CD4-positive, alpha-beta memory T cell (primary cell): ENCODE results near the gene CLDN15. TPM values are rescaled to one million over a fixed set of nuclear protein-coding genes. Genes with fewer than 3 reads are reported as not detected.

Experiments
- CTCF ChIA-PET: fragments of 350-600 bp; sonication (Branson Sonifier 250); formaldehyde crosslinking; loops from one replicate; lab custom pipeline; 2021; ENCODE audit warnings: inconsistent platforms; ENCODE audit not compliant: partially characterized antibody; lab: Charles Lee
- POLR2A ChIA-PET: fragments of 350-600 bp; sonication (Branson Sonifier 250); formaldehyde crosslinking; loops from one replicate; lab custom pipeline; 2021; ENCODE audit not compliant: partially characterized antibody; lab: Charles Lee
- DNase-seq, 5 donors: peaks; one replicate each; pipeline versions ENCODE4 v3.0.0 to v3.0.0-alpha.2; 2020 to 2022; ENCODE audit warnings: mixed read lengths in 1 of 5
- H3K27ac ChIP-seq: one replicate; pipeline ENCODE4 v1.7.0; 2013; ENCODE audit warnings: low read depth, low read length
- H3K27me3 ChIP-seq: 2 replicates; pipeline ENCODE4 v1.7.0; 2013; ENCODE audit warnings: mild to moderate bottlenecking, low read length, moderate library complexity; ENCODE audit not compliant: insufficient read depth
- H3K36me3 ChIP-seq: 2 replicates; pipeline ENCODE4 v1.7.0; 2013; ENCODE audit warnings: mild to moderate bottlenecking, low read length, moderate library complexity; ENCODE audit not compliant: insufficient read depth
- H3K4me1 ChIP-seq: 2 replicates; pipeline ENCODE4 v1.7.0; 2013; ENCODE audit warnings: mild to moderate bottlenecking, low read length, moderate library complexity; ENCODE audit not compliant: insufficient read depth
- H3K4me3 ChIP-seq, 2 donors: one replicate each; pipeline ENCODE4 v1.7.0; 2013; ENCODE audit warnings: low read length in 2 of 2, mild to moderate bottlenecking in 1 of 2
- H3K9me3 ChIP-seq, 2 donors: one replicate each; pipeline ENCODE4 v1.7.0; 2013; ENCODE audit warnings: low read length in 2 of 2, control low read depth in 1 of 2; ENCODE audit not compliant: control insufficient read depth in 1 of 2
- H3K27ac Mint-ChIP-seq, 7 donors: one replicate each; pipeline ENCODE4 v1.8.0; 2020 to 2021; ENCODE audit warnings: mixed read lengths in 7 of 7, mild to moderate bottlenecking in 6 of 7, inconsistent platforms in 3 of 7, moderate library complexity in 3 of 7
- H3K27me3 Mint-ChIP-seq, 2 donors: one replicate each; pipeline ENCODE4 v1.8.0; 2020 to 2021; ENCODE audit warnings: mixed read lengths in 2 of 2
- H3K36me3 Mint-ChIP-seq, 2 donors: one replicate each; pipeline ENCODE4 v1.8.0; 2020 to 2021; ENCODE audit warnings: mixed read lengths in 2 of 2, inconsistent platforms in 1 of 2, mild to moderate bottlenecking in 1 of 2
- H3K4me1 Mint-ChIP-seq, 4 donors: one replicate each; pipeline ENCODE4 v1.8.0; 2020 to 2021; ENCODE audit warnings: mixed read lengths in 4 of 4, mild to moderate bottlenecking in 1 of 4
- H3K4me3 Mint-ChIP-seq, 8 donors: one replicate each; pipeline ENCODE4 v1.8.0; 2020 to 2021; ENCODE audit warnings: mixed read lengths in 8 of 8, mild to moderate bottlenecking in 7 of 8, moderate library complexity in 6 of 8, inconsistent platforms in 3 of 8
- H3K9me3 Mint-ChIP-seq, 8 donors: one replicate each; pipeline ENCODE4 v1.8.0; 2020 to 2021; ENCODE audit warnings: mixed read lengths in 8 of 8, mild to moderate bottlenecking in 5 of 8, inconsistent platforms in 3 of 8, moderate library complexity in 1 of 8
- intact Hi-C: fragments of 100-400 bp; cut with micrococcal nuclease; formaldehyde crosslinking; loops from one replicate; pipeline ENCODE4 v1.15.1; 2023
- polyA plus RNA-seq, 2 donors: library from polyadenylated mRNA; unstranded; fragments of 300-500 nt; fragmentation: Illumina TruSeq; gene quantifications; one replicate each; pipeline ENCODE4 v1.2.3, GENCODE V29; 2021
- total RNA-seq, 2 experiments: library from RNA; stranded (reverse); gene quantifications; one replicate each; pipeline ENCODE4 v1.2.3, GENCODE V29; 2021

Gene CLDN15
- total and polyA plus RNA-seq, 4 experiments from 2014 or later, result 0.36 to 50.4 (median 24.0) TPM

- Mint-ChIP-seq H3K9me3 (no peaks in the 10 kb centered on the region), H3K27me3 (no peaks in the 10 kb centered on the region), H3K4me3 (peak within 1 kb of the TSS; percentile 93 to 99 (median 97)), H3K4me1 (peaks cover 14 to 50% (median 24%) of the 10 kb centered on the region in 4 donors), H3K36me3 (peaks cover 4 to 30% of the 10 kb centered on the region in 2 donors), H3K27ac (peak within 1 kb of the TSS; percentile 93 to 99 (median 97))
- DNase-seq, result peak; percentile 91 to 96 (median 93)
- ChIA-PET CTCF (interaction anchor here (0.9 to 5.8 kb wide), 27 partner anchors 9 to 355 kb away, joined by 3 to 105 read pairs (median 5); partner anchors contain the start of genes PLOD3, UFSP1 and ZNHIT1), POLR2A (interaction anchor here (0.7 to 4.0 kb wide), 20 partner anchors 9 to 816 kb away, joined by 3 to 102 read pairs (median 6); partner anchors contain the start of genes IFT22, PLOD3, POP7 and SRRT)
- Histone ChIP-seq H3K4me3 (peak within 1 kb of the TSS; percentile 95 to 100), H3K27me3 (no peaks in the 10 kb centered on the region), H3K4me1 (peaks cover 24% of the 10 kb centered on the region), H3K36me3 (peaks cover 16% of the 10 kb centered on the region), H3K9me3 (no peaks in the 10 kb centered on the region), H3K27ac (peak within 1 kb of the TSS; percentile 85)
- intact Hi-C loops, result loop anchor here (1.0 to 2.0 kb wide), 6 partner anchors 8 to 356 kb away; partner anchors contain the start of genes IFT22, UFSP1 and ZNHIT1
These were observed 7.0 kb upstream of the CLDN15 start, which contains the start of gene FIS1 for GRCh38 chr7:101244375-101245146. Gene FIS1, minus strand, starts transcription at chr7:101245081. Its CDS starts 77 bp downstream, at chr7:101245004.

GRCh38 chr7:101243646-101244374, 6.2 kb upstream of the CLDN15 start:
- H3K36me3 Mint-ChIP-seq, result peaks cover 4 to 28% of the 10 kb centered on the region in 2 donors
- Histone ChIP-seq H3K27me3 (no peaks in the 10 kb centered on the region), H3K9me3 (no peaks in the 10 kb centered on the region), H3K27ac (peak overlapping the region; percentile 85), H3K4me1 (peaks cover 24% of the 10 kb centered on the region), H3K4me3 (peak overlapping the region; percentile 95 to 100), H3K36me3 (peaks cover 19% of the 10 kb centered on the region)
- H3K27me3 Mint-ChIP-seq, result no peaks in the 10 kb centered on the region
- POLR2A ChIA-PET, result interaction anchor here (0.7 to 4.0 kb wide), 17 partner anchors 9 to 815 kb away, joined by 3 to 102 read pairs (median 6); partner anchors contain the start of genes PLOD3, POP7, SRRT and TRIM56
- intact Hi-C loops, result loop anchor here (1.0 to 2.0 kb wide), 6 partner anchors 8 to 355 kb away; partner anchors contain the start of genes IFT22, UFSP1 and ZNHIT1
- no peaks in the 10 kb centered on the region for H3K9me3 Mint-ChIP-seq
- H3K4me1 Mint-ChIP-seq, result peaks cover 14 to 50% (median 24%) of the 10 kb centered on the region in 4 donors
- CTCF ChIA-PET, result interaction anchor here (0.9 to 5.8 kb wide), 27 partner anchors 9 to 354 kb away, joined by 3 to 105 read pairs (median 5); partner anchors contain the start of genes PLOD3, UFSP1 and ZNHIT1
- no peak for DNase-seq
- peak overlapping the region; percentile 93 to 99 (median 97) for H3K4me3 Mint-ChIP-seq
- H3K27ac Mint-ChIP-seq, result peak overlapping the region; percentile 89 to 99 (median 97)

GRCh38 chr7:101241443-101242349, 4.1 kb upstream of the CLDN15 start:
- Histone ChIP-seq H3K27me3 (no peaks in the 10 kb centered on the region), H3K4me3 (no peak overlapping the region), H3K27ac (no peak overlapping the region), H3K36me3 (peaks cover 34% of the 10 kb centered on the region), H3K9me3 (no peaks in the 10 kb centered on the region), H3K4me1 (peaks cover 24% of the 10 kb centered on the region)
- ChIA-PET POLR2A (interaction anchor here (0.7 to 2.4 kb wide), 3 partner anchors 24 to 978 kb away, joined by 4 to 9 read pairs (median 4); partner anchors contain the start of genes PLOD3 and ZNHIT1), CTCF (interaction anchor here (0.8 to 5.8 kb wide), 6 partner anchors 17 to 98 kb away, joined by 3 to 105 read pairs (median 6); partner anchors contain the start of genes PLOD3 and ZNHIT1)
- H3K27ac Mint-ChIP-seq, result peak overlapping the region in 1 of 7 donors; percentile 35
- intact Hi-C loops, result no loop called here
- DNase-seq, result no peak
- no peaks in the 10 kb centered on the region for H3K9me3 Mint-ChIP-seq
- peaks cover 10 to 41% (median 20%) of the 10 kb centered on the region in 4 donors for H3K4me1 Mint-ChIP-seq
- peaks cover 4 to 25% of the 10 kb centered on the region in 2 donors for H3K36me3 Mint-ChIP-seq
- no peak overlapping the region for H3K4me3 Mint-ChIP-seq
- H3K27me3 Mint-ChIP-seq, result no peaks in the 10 kb centered on the region

- intact Hi-C loops, result no loop called here
- ChIA-PET POLR2A (interaction anchor here (2.4 kb wide), 1 partner anchor 23 kb away, joined by 9 read pairs; the partner anchor contains the start of genes PLOD3 and ZNHIT1), CTCF (interaction anchor here (0.8 to 5.8 kb wide), 4 partner anchors 23 to 63 kb away, joined by 3 to 105 read pairs (median 4); partner anchors contain the start of genes PLOD3 and ZNHIT1)
- H3K9me3 Mint-ChIP-seq, result no peaks in the 10 kb centered on the region
- peak overlapping the region in 1 of 7 donors; percentile 19 for H3K27ac Mint-ChIP-seq
- Histone ChIP-seq H3K4me3 (no peak overlapping the region), H3K27me3 (no peaks in the 10 kb centered on the region), H3K36me3 (peaks cover 34% of the 10 kb centered on the region), H3K27ac (no peak overlapping the region), H3K4me1 (peaks cover 24% of the 10 kb centered on the region), H3K9me3 (no peaks in the 10 kb centered on the region)
- no peak for DNase-seq
- peaks cover 10 to 41% (median 20%) of the 10 kb centered on the region in 4 donors for H3K4me1 Mint-ChIP-seq
- H3K27me3 Mint-ChIP-seq, result no peaks in the 10 kb centered on the region
- peaks cover 4 to 29% of the 10 kb centered on the region in 2 donors for H3K36me3 Mint-ChIP-seq
- H3K4me3 Mint-ChIP-seq, result no peak overlapping the region
These were observed 3.4 kb upstream of the CLDN15 start for GRCh38 chr7:101241015-101241363.

GRCh38 chr7:101240226-101241014, 2.8 kb upstream of the CLDN15 start:
- DNase-seq, result no peak
- CTCF ChIA-PET, result interaction anchor here (1.2 kb wide), 1 partner anchor 63 kb away, joined by 4 read pairs; no protein-coding TSS in a partner anchor
- Mint-ChIP-seq H3K9me3 (no peaks in the 10 kb centered on the region), H3K27me3 (no peaks in the 10 kb centered on the region), H3K27ac (peak overlapping the region in 2 of 7 donors; percentile 19 to 35), H3K36me3 (peaks cover 4 to 28% of the 10 kb centered on the region in 2 donors), H3K4me3 (no peak overlapping the region), H3K4me1 (peaks cover 8 to 36% (median 16%) of the 10 kb centered on the region in 4 donors)
- no peaks in the 10 kb centered on the region for H3K27me3 ChIP-seq
- peaks cover 20% of the 10 kb centered on the region for H3K4me1 ChIP-seq
- POLR2A ChIA-PET, result interaction anchor here (2.4 kb wide), 1 partner anchor 23 kb away, joined by 9 read pairs; the partner anchor contains the start of genes PLOD3 and ZNHIT1
- intact Hi-C loops, result no loop called here
- H3K4me3 ChIP-seq, result no peak overlapping the region
- peaks cover 34% of the 10 kb centered on the region for H3K36me3 ChIP-seq
- no peak overlapping the region for H3K27ac ChIP-seq
- H3K9me3 ChIP-seq, result no peaks in the 10 kb centered on the region
